GM21447 (cell line): ENCODE measurements around the gene RAB14.

Source experiments
- ATAC-seq: cut with Tn5 transposase; IDR thresholded peaks from one replicate; pipeline ENCODE4 v1.9.1; 2021; ENCODE audit not compliant: unreplicated experiment

RAB14 gene

DNA sequence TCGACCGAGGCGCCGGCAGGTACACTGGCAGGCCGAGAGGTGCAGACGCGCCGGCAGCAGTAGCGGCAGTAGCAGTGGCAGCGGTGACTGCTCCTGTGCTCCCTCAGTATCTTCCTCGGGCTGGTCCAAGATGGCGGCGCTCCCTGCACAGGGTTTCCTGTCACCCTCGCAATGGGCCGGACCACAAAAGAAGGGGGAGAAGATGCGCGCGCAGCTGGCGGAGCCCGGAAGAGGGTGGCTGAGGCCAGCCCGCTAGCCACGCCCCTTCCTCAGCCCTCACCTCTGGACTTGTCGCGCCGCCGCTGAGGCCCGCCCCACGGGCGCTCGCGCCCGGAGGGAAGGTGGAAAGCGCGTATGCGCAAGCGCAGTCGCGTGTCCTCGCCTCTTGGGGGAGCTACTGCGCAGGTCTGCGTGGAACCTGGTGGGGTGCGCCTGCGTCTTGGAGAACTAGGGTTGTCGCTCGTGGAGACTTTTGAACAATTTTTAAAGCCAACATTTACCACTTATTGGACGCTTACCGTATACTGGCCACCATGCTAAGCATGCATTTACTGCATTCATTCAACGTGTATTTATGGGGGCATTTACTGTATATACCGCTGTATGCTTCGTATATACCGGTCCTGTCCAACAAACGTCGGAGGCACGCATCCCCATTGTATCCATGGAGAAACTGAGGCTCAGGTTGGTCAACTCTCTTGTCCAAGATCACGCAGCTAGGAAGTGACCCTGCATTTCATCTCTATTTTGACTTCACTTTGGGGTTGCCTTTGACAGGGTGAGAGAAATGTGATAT lies at the start of gene RAB14:
TSS of gene RAB14 (minus strand) at position 132 of the 796 bp plus-strand sequence. CDS start 8,457 bp downstream, outside the sequence.
- peak; percentile 80 for ATAC-seq

DNA sequence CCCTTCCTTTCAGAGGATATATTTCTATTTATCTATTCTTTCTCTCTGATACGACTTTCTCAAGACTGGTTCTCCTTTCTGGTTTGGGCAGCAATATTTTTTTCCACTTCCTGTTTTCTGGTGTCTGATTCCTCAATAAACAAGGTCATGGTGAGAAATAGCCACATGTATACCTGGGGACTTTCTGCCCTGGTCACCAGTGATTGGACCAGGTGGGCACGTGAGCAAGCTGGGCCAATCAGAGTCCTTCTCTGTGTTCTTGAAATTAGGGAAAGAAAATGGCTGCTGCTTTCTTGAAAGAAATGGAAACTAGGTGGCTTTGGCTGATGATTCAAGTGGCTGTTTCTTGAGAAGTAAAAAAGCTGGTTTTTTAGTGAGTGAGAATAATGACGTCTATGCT lies 47.9 kb upstream of the RAB14 start:
- no peak for ATAC-seq

DNA sequence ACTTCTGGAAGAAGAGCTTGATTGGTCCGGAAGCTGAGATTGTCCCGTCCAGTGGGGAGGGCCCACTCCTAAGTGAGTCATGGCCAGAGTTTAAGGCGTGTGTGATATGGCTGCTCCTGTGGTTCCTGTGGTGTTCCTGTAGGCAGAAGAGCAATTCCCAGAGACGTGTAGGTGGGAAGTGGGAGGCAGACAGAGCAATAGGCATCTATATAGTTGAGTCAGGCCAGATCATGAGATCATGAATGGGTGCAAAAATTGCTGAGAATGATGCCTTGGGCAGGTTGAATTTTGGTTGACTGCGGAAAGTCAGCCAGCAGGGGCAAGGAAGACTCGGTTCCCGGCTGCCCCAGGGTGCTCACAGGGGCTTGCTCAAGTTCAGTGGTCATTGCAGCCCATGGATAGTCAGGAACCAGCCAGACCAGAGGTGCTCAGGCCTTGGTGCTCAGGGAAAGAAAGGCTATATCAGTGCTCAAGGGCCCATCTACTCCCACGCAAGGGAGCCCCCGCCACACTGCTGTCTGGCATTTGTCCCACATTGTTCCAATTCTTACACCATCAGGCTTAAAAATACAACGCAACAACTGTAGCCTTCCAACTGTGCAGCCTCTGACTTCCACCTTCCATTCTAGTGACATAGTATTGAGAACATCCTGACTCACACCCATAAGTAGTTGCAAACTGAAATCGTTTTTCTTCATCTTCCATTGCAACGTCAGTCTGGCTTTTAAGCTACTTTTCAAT lies 45.3 kb upstream of the RAB14 start:
- no peak for ATAC-seq

DNA sequence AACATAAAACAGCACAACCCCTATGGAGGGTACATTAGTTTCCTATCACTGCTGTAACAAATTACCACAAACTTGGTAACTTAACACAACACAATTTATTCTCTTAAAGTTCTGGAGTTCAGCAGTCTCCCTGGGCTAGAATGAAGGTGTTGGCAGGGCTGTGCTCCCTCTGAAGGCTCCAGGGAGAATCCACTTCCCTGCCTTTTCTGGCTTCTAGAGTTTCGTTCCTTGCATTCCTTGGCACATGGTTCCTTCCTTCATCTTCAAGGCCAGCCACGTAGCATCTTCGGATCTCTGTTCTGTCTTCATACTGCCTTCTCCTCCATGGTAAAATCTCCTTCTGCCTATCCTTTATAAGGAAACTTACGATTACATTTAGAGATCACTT lies 41.3 kb upstream of the RAB14 start:
- no peak for ATAC-seq

DNA sequence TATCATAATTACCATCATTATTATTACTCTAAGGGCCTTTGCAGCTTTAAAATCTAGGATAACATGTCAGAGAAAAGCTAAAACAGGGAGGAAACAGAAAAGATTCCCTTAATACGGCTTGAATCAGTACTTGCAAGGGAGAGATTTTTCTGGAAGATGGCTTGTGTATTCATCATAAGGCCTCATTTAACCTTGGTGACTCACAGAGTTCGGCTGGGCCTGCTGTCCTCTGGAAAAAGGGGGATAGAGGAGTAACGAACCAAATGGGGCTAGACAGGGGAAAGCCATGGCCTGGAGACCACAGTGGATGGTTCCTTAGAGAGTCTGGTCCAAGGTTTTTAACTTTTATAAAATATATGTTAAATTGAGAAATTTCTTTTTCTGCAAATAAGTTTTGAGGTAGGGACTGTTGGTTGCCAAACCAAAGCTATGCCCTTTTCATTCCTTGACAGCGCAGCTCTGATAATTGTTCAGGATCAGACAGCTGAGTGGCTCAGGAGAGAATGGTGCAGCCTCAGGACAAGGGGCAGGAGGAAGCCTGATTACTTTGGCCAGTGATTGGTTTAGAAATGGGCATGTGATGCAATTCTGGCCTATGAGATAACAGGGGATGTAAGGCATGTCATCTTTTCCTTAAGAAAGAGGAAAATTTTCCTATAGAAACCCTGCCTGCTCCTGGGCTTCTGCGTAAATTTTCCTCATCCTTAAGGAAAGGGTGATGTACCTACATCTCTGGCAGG lies 40.7 kb upstream of the RAB14 start:
- no peak for ATAC-seq

DNA sequence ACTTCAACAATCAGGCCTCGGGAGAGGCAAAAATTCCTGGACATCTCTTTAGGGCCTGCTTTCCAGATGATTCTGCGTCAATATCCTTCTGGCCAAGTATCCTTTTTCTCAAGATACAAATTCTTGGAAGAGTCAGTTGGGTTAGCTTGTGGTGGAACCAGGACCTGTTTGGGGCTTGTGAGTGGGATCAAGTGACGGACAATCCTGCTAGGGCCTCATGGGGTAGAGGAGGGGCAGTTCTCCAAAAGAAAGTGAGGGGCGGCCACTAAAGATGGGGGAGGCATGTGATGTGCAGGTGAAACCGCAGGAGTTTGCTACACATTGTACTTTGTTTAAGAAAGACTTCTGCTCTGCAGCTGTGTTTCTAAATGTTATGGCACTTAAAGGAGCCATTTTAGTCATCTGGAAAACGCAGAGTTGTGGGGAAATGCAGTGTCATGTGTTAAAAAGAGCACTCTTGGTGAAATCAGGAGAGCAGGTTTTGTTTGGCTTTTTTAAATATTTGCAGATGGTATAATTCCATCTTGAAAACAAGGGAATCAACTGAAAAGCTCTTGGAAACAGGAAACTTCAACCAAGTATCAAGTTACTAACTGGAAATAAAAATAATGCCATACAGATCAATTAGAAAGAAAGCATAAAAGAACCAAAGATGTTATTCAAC lies 38.9 kb upstream of the RAB14 start:
- no peak for ATAC-seq

DNA sequence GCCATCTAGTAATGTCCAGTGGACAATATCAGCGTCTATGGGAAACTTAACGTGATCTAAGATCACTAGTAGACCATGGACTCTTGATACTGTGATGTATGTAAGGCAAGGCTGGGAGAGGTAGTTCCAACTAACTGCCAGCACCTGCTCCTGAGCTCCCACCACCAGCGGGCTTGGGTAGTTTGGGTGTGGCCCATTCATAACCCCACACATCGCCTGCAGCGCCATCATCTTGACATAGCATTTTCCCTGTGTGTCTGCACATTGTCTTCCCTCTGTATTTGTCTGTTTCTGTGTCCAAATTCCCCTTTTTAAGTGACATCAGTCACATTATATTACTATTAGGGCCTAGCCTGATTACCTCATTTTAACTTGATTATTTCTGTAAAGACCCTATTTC lies 38.2 kb upstream of the RAB14 start:
- ATAC-seq = no peak

DNA sequence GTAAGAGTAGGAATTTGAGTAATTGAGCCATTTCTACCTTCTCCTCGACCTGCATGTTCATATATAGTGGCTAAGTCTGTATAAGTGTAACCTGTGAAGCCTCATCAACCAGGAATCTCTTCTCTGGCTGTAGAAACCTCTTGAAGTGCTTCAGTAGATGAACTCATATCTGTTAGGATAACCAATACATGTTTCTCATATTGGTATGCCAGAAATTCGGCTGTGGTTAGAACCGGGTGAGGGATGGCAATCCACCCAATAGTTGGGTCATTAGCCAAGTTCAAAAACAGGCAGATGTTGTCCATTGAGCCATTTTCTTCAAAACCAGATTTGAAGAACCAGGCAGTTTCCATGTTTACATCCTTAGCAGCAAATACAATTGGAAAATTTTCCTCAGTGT lies 37.4 kb upstream of the RAB14 start:
- ATAC-seq = no peak

DNA sequence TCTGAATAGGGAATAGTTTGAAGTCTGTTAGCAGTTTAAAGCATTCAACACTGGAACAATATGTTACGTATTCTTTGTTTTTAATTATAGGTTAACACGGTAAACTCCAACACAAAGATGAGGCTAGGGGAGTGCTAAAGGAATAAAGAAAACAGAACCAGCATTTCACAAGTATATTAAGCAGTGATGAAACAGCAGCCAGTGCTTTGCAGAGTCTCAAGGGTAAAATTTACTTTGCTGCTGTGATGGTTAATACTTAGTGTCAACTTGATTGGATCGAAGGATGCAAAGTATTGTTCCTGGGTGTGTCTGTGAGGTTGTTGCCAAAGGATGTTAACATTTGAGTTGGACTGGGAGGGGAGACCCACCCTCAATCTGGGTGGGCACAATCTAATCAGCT lies 36.2 kb upstream of the RAB14 start:
- ATAC-seq = no peak

DNA sequence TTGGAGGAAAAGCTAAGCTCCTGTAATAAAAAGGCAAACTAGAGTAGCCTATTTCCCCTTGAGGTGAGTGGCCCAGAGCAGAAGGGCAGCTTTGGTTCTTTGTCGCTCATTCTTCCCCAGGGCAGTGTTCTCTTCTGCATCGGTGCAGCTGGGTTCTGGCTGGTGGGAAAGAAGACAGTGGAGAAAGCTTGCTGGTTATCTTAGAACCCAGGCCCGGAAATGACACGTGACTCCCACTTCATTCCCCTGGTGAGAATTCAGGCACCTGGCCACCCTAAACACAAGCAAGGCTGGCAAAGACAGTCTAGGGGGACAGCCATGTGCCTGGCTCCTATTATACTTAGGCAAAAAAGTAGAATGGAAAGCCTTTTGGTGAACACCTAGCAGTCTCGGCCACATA lies 33.8 kb upstream of the RAB14 start:
- no peak for ATAC-seq

DNA sequence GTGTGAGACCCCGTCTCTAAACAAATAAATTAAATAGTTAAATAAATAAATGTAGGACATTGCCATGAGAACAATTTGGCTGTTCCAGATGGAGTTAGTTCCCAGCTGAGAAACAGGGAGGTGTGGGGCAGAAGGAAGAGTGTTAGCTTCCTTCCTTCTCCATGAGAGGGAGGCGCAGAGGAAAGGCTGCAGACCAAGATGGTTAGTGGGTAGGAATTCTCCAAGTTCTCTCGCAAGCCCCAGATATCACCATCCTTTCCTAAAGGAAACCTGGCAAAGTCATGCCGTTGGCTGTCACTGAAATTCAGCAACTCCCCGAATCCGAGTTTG lies 33.1 kb upstream of the RAB14 start:
- no peak for ATAC-seq

DNA sequence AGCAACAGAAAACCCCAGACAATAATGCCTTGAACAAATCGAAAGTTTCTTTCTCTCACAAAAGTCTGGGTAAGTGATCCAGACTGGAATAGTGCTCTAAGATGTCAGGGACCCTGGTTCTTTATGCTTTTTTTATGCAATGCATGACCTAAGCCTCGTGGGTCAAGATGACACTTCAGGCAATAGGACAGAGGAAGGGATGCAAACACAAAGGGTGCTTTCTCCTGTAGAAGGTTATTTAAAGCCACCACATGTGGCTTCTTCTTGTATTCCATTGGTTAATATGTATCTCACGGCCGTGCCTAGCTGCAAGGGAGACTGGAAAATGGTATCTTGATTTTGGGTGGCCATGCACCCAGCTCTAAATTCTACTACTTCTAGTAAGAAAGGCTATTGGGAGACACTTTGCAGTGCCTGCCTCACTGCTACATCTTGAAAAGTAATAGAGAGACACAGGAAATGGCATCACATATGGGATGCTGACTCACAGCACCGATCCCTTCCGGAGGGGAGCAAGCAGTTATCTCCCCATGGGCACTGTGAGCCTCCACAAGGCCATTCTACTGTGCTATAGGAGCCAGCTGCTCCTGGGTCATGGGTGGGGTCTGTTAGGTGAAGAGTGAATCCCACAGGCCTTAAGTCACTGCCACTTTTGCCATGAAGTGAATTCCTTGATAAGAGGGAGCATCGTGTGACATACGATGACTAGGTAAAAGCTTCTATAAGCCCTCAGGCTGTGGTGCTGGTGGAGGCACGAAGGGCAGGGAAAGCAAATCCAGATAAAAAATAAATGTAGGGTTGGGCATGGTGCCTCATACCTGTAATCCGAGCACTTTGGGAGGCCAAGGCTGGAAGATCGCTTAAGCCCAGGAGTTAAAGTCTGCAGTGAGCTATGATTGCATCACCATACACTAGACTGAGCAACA lies 32.5 kb upstream of the RAB14 start:
- no peak for ATAC-seq

DNA sequence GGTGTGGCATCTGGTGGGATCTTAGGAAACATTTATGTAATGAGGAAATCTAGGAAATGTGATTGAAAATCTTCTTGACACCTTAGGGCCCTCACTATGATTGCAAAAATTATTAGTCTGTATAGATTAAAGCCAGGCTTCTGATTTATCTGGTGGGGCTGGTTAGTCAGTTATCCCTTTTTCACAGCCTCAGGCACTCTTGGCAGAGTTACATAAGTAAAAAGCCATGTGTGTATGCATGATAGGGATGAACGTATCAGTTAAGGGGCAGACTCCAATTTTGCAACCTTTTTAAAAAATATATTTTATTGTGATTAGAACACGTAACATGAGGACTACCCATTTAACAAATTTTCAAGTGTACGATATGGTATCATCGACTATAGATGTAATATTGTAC lies 30.6 kb upstream of the RAB14 start:
- ATAC-seq = no peak

DNA sequence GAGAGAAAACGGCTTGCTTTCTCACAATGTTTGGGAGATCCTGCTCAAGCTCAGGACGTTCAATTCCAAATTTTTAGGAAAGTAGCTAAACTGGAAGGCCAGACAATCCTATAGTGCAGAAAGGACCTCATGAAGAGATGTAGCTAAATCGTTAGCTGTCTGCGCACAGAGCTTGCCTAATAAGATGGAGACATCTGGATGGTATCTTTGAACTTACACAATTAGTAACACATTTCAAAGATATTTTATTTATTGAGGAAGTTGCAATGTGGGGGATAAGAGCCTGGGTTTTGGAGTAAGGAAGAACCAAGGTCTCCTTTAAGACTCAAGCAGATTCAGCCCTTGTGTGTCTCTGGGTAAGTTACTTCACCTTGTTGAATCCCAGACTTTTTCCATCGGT lies 28.6 kb upstream of the RAB14 start:
- ATAC-seq = no peak

DNA sequence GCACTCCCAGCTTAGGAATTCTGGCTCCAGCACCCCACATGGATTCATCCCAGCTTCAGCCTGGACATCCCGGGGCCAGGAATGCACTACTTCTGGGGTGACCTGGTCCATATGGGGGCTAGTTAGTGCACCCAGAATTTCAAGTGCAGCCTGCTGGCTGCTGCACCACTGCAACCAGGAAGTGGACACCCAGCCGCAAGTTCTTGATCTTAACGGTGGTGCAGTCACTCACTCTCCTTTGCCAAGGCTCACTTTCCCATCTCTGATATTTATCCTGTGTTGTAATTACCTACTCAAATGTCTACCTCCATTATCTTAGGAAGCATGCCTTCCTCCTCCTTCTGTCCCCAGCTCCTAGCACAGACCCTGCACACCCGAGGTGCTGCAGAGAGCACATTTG lies 26.2 kb upstream of the RAB14 start:
- no peak for ATAC-seq

DNA sequence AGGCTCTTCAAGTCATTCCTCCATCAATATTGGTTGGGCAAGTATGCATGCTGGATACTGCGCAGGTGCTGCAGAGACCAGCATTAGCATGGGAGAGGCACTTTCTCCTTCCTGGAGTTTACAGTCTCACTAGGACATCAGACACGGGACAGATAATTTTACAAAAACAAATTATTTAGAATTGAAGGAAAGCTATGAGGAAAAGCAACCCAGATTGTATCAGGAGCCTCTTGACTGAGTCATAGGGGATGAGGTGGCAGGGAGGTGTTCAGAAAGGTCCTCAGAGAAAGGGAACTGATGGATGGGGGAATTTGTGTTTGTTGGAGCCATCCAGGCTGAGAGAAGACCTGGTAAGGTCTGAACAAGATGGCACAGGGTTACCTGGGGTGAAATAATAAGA lies 24.5 kb upstream of the RAB14 start:
- no peak for ATAC-seq

DNA sequence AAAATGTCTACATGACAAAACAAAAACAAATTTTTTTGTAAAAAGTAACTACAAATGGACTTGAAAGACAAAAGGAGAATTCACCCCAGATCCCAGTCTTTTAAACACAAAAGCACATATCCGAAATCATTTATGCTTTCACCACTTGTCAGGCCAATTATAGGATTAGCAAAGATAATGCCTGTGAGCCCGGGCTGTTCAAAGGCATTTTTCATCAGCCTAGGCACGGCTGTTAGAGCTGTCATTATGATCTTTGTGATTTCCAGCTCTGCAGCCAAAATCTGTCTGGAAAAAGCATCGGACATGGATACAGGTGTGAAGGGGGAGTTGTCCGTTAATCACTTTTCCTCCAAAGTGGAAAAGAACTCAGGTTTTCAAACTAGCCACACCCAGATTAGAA lies 23.6 kb upstream of the RAB14 start:
- no peak for ATAC-seq

DNA sequence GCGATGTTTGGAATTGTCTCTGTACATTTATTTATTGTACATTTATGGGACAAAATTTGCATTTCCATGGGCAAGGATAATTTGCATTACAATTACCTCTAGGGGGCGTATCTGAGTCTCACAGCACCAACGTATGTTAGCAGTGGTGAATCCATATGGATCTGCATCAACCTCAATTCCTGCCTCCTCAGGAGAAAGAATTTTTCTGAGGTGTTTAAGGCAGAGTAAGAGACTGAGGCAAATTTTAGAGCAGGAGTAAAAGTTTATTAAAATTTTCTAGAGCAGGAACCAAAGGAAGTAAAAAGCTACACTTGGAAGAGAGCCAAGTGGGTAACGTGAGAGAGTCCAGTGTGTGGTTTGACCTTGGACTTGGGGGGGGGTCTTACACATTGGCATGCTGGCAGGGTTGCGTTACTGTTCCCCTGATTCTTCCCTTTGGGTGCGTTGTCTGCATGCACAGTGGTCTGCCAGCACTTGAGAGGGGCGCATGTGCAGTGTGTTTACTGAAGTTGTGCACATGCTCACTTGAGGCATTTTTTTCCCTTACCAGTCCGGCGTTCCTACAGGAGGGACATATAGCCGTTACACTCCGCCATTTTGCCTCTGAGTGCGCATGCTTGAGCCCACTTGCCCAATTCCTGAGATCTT lies 21.0 kb upstream of the RAB14 start:
- no peak for ATAC-seq

DNA sequence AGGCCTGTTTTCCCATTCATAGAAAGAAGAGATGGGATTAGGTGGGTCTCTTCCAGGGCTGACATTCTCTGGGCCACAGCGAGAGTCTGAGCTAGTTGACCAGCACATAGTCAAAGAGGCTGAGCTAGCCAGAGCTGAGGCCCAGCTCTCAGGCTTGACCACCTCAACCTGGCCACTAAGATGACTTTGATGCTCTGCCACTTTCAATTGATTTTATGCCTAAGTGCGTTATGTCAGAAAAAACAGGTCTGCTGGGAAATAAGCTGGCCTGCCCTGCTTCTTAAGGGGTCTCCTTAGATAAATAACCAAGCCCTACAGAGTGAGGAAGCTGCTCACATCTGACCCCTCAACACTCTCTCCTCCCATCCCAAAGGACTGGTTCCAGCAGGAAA lies 20.0 kb upstream of the RAB14 start:
- ATAC-seq = no peak
